Measurements from ENCODE around the gene ZNF630.
"Not testable (repeated sequence)": the region's sequence is repeated elsewhere in the genome, so short reads cannot be mapped to it uniquely, and the experiment has no call there.

ZNF630 gene

GRCh38 chrX:48022100-48022499, 49.3 kb downstream of the ZNF630 start:
- no peak for DNase-seq
- H3K4me1 ChIP-seq = no peaks in the 10 kb centered on the region
- no peak overlapping the region for H3K4me3 ChIP-seq (ENCODE audit: low read depth, low read length)
- H3K36me3 ChIP-seq = no peaks in the 10 kb centered on the region
- H3K9me3 ChIP-seq = no peaks in the 10 kb centered on the region
- no peaks in the 10 kb centered on the region for H3K27me3 ChIP-seq
- TF ChIP-seq CTCF (IDR thresholded peaks at IDR 0.05; ENCODE audit: low read depth, low read length) = no peak

- peak; percentile 79 for DNase-seq
- H3K9me3 ChIP-seq = no peaks in the 10 kb centered on the region
- H3K27me3 ChIP-seq = no peaks in the 10 kb centered on the region
- H3K36me3 ChIP-seq = no peaks in the 10 kb centered on the region
- no peaks in the 10 kb centered on the region for H3K4me1 ChIP-seq
- H3K4me3 ChIP-seq (ENCODE audit: low read depth, low read length) = peak overlapping the region; percentile 81
- TF ChIP-seq CTCF (IDR thresholded peaks at IDR 0.05; ENCODE audit: low read depth, low read length) = no peak
Measured at GRCh38 chrX:48021026-48021900, 50.2 kb downstream of the ZNF630 start.

GRCh38 chrX:48020472-48020871, 51.0 kb downstream of the ZNF630 start:
- peak overlapping the region; percentile 81; the same call in 1 of the 2 replicates for H3K4me3 ChIP-seq (ENCODE audit: low read depth, low read length)
- not testable (repeated sequence) for DNase-seq, H3K9me3 ChIP-seq, H3K4me1 ChIP-seq, H3K36me3 ChIP-seq, H3K27me3 ChIP-seq

GRCh38 chrX:48019892-48020291, 51.5 kb downstream of the ZNF630 start:
- DNase-seq; H3K36me3 ChIP-seq; H3K4me1 ChIP-seq; H3K27me3 ChIP-seq; H3K9me3 ChIP-seq; H3K4me3 ChIP-seq (ENCODE audit: low read depth, low read length): not testable (repeated sequence)

- not testable (repeated sequence) for DNase-seq; H3K36me3 ChIP-seq; H3K9me3 ChIP-seq; H3K4me1 ChIP-seq; H3K27me3 ChIP-seq; H3K4me3 ChIP-seq (ENCODE audit: low read depth, low read length)
Measured at GRCh38 chrX:48016583-48017310, 54.7 kb downstream of the ZNF630 start.

GRCh38 chrX:48009445-48009960, 61.9 kb downstream of the ZNF630 start:
- not testable (repeated sequence) for H3K4me3 ChIP-seq (ENCODE audit: low read depth, low read length); H3K4me1 ChIP-seq; DNase-seq; H3K36me3 ChIP-seq; H3K27me3 ChIP-seq; H3K9me3 ChIP-seq

Data from BE2C (cell line).